NCI-H82 treated with DMSO at 0.1 percent for 48 hours (cell line): Measurements from ENCODE around the gene PAQR3.

Source experiments
- DNase-seq: peaks from one replicate; lab custom pipeline; 2025; ENCODE audit not compliant: unreplicated experiment; lab: John Stamatoyannopoulos, UW

The PAQR3 gene

DNA sequence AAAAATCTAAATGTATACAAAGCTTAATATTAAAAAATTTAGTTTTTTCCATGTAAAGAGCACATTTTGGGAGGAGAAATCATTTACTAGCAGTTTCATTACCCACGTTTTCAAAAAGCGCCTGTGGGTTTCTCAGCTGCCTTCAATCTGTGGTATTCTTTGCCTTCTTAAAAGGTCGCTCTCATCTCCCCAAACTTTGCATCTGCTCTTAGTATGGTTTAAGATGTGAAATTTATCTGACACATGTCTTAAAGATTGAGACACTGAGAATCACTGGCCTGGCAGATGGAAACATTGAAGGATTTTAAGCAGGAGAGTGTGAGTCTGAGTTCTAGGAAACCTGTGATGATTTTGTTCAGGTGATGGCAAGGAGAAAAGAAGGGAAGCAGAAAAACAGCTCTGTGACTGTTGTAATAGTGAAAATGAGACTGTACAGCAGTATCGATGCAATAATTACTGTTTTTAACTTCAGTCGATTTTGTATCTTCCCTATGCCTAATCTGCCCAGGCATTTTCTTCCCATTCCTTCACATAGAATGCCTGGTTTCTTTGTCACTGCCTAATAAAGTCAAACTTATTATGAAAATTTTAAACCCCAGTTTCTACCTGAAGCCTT lies 75.9 kb downstream of the PAQR3 start:
- DNase-seq: no peak

DNA sequence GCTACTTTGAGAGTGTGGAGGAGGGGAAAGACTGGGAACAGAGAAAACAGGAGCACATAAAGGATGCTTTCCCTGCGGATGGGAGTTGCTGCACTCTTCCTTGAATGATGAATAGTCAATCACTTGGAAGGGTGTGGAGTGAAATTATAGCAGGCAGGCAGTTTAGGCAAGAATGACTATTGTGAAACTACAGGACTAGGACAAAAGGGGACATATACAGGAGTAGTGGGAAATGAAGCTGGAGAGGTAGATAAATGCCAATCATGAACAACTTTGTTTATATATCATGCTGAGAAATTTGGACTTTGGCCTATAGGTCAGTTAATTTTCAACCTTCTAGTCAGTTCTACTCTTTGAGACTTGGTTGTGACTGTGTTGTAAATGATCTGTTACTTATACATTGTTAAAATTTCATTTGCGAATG lies 76.9 kb downstream of the PAQR3 start:
- DNase-seq: no peak
